HG03575 (cell line): ENCODE measurements around the gene NPLOC4.
"Not testable (repeated sequence)": the region's sequence is repeated elsewhere in the genome, so short reads cannot be mapped to it uniquely, and the experiment has no call there.

Experiments used
- ATAC-seq: cut with Tn5 transposase; IDR thresholded peaks from one replicate; pipeline ENCODE4 v1.9.1; 2021; ENCODE audit not compliant: unreplicated experiment, insufficient number of reproducible peaks, low FRiP score; ENCODE audit errors: extremely low read depth

NPLOC4 gene

GRCh38 chr17:81636505-81637288 is at the start of gene NPLOC4, which contains the start of gene TSPAN10:
Gene NPLOC4, minus strand, starts transcription at chr17:81637112. Its CDS starts 182 bp downstream, at chr17:81636930.
Gene TSPAN10, plus strand, starts transcription at chr17:81637196. Its CDS starts 5,217 bp downstream, at chr17:81642413.
- ATAC-seq = no peak

GRCh38 chr17:81686614-81687013 is 49.7 kb upstream of the NPLOC4 start:
- ATAC-seq = no peak

GRCh38 chr17:81685108-81685507 is 48.2 kb upstream of the NPLOC4 start:
- no peak for ATAC-seq

GRCh38 chr17:81684442-81684911 is 47.6 kb upstream of the NPLOC4 start:
- no peak for ATAC-seq

GRCh38 chr17:81683584-81684441 is 46.9 kb upstream of the NPLOC4 start, which contains the start of the genes ARL16 and HGS:
Gene ARL16, minus strand, starts transcription at chr17:81683797. Its CDS starts 44 bp downstream, at chr17:81683753.
Gene HGS, plus strand, starts transcription at chr17:81684011. Its CDS starts 56 bp downstream, at chr17:81684067.
- ATAC-seq = peak; percentile 74

GRCh38 chr17:81683208-81683583 is 46.3 kb upstream of the NPLOC4 start:
- ATAC-seq = no peak

- ATAC-seq = no peak
Measured at GRCh38 chr17:81682565-81683207, 45.8 kb upstream of the NPLOC4 start.

GRCh38 chr17:81681672-81682071 is 44.8 kb upstream of the NPLOC4 start:
- ATAC-seq = no peak

- ATAC-seq = no peak
Measured at GRCh38 chr17:81680150-81680549, 43.2 kb upstream of the NPLOC4 start.

- no peak for ATAC-seq
Measured at GRCh38 chr17:81676906-81677305, 40.0 kb upstream of the NPLOC4 start.

GRCh38 chr17:81675515-81676221 is 38.8 kb upstream of the NPLOC4 start:
- ATAC-seq = not testable (repeated sequence)

GRCh38 chr17:81673561-81674258 is 36.8 kb upstream of the NPLOC4 start:
- no peak for ATAC-seq

GRCh38 chr17:81672954-81673353 is 36.0 kb upstream of the NPLOC4 start:
- ATAC-seq = no peak

- ATAC-seq = no peak
Measured at GRCh38 chr17:81672504-81672903, 35.6 kb upstream of the NPLOC4 start.

GRCh38 chr17:81667754-81668153 is 30.8 kb upstream of the NPLOC4 start:
- ATAC-seq = no peak

GRCh38 chr17:81666342-81667191 is 29.7 kb upstream of the NPLOC4 start, which contains the start of the genes CCDC137 and OXLD1:
Gene CCDC137, plus strand, starts transcription at chr17:81666737. Its CDS starts 30 bp downstream, at chr17:81666767.
Gene OXLD1, minus strand, starts transcription at chr17:81666605. Its CDS starts 28 bp downstream, at chr17:81666577.
- ATAC-seq = no peak

- no peak for ATAC-seq
Measured at GRCh38 chr17:81666092-81666341, 29.1 kb upstream of the NPLOC4 start.
